HepG2 (cell line): ENCODE results near the gene CEBPA. TPM values are rescaled to one million over a fixed set of nuclear protein-coding genes. Genes with fewer than 3 reads are reported as not detected.

Experiments
- ATAC-seq: fragments of 200-7000 bp; cut with Tn5 transposase; 3 replicates; pipeline ENCODE4 v1.9.1; 2020; ENCODE audit warnings: mild to moderate bottlenecking, moderate library complexity
- BruUV-seq: library from RNA; stranded (reverse); fragments of 400-500 nt; replicated peaks from 2 replicates; lab custom pipeline; 2021; lab: Mats Ljungman, UMichigan
- CTCF ChIA-PET: fragments of 300-600 bp; formaldehyde crosslinking; extraction: SDS; loops from one replicate; lab custom pipeline; 2021; ENCODE audit warnings: low total read pairs, inconsistent platforms, low intra/inter-chr PET ratio; lab: Yijun Ruan, JAX
- POLR2A ChIA-PET: fragments of 350-600 bp; sonication (Branson Sonifier 250); formaldehyde crosslinking; loops from one replicate; lab custom pipeline; 2020; ENCODE audit warnings: antibody characterized with exemption, inconsistent platforms; lab: Yijun Ruan, JAX
- DNase-seq: peaks from one replicate; pipeline ENCODE4 v3.0.0-alpha.2; 2015; ENCODE audit warnings: low spot score
- FAIRE-seq: peaks from 3 replicates; lab custom pipeline; 2011; peaks lifted over from hg19 to GRCh38; lab: Jason Lieb, UNC
- H2AFZ ChIP-seq: one replicate; pipeline ENCODE4 v1.6.1; 2011; ENCODE audit warnings: low read length, inconsistent platforms
- H3K27ac ChIP-seq: fragments of 300-600 bp; 3 replicates; pipeline ENCODE4 v1.8.0; 2011; ENCODE audit warnings: mixed run types, mild to moderate bottlenecking, mixed read lengths, low read length, inconsistent platforms; ENCODE audit not compliant: insufficient read depth; ENCODE audit errors: extremely low read length
- H3K27me3 ChIP-seq, 2 experiments: fragments of 200-600 bp in 1 of 2; 2 replicates in 1 of 2; 3 replicates in 1 of 2; pipeline versions ENCODE4 v1.6.0 to v1.8.0; 2011; ENCODE audit warnings: low read length in 2 of 2, mild to moderate bottlenecking in 2 of 2, moderate library complexity in 2 of 2, inconsistent platforms in 1 of 2; ENCODE audit not compliant: insufficient read depth in 2 of 2, control insufficient read depth in 1 of 2
- H3K36me3 ChIP-seq, 2 experiments: fragments of 200-600 bp in 1 of 2; replicated peaks in 1 of 2; 2 replicates in 1 of 2; 3 replicates in 1 of 2; pipeline versions ENCODE4 v1.5.1 to v1.8.0; 2011; ENCODE audit warnings: low read length in 2 of 2, inconsistent platforms in 1 of 2; ENCODE audit not compliant: insufficient read depth in 2 of 2, control insufficient read depth in 1 of 2
- H3K4me1 ChIP-seq: 2 replicates; pipeline ENCODE4 v1.5.1; 2012; ENCODE audit warnings: low read length, inconsistent platforms; ENCODE audit not compliant: insufficient read depth
- H3K4me2 ChIP-seq: 2 replicates; pipeline ENCODE4 v1.6.0; 2011; ENCODE audit warnings: low read depth, low read length, inconsistent platforms
- H3K4me3 ChIP-seq, 3 experiments: fragments of 200-600 bp in 1 of 3; sonication (generic), shearing (Covaris generic) in 1 of 3; replicated peaks in 1 of 3; 2 replicates each; pipeline ENCODE4 v1.5.1; 2011 to 2016; ENCODE audit warnings: low read length in 3 of 3, inconsistent platforms in 2 of 3, low read depth in 2 of 3, mild to moderate bottlenecking in 2 of 3, control low read depth in 1 of 3, mixed read lengths in 1 of 3; ENCODE audit not compliant: insufficient read depth in 1 of 3
- H3K79me2 ChIP-seq: one replicate; pipeline ENCODE4 v1.6.1; 2011; ENCODE audit warnings: low read length, inconsistent platforms; ENCODE audit not compliant: insufficient read depth
- H3K9ac ChIP-seq: 2 replicates; pipeline ENCODE4 v1.6.0; 2011; ENCODE audit warnings: mild to moderate bottlenecking, low read depth, low read length, inconsistent platforms; ENCODE audit not compliant: insufficient read depth
- H3K9me3 ChIP-seq: 2 replicates; pipeline ENCODE4 v1.5.1; 2012; ENCODE audit warnings: mild to moderate bottlenecking, low read length
- H4K20me1 ChIP-seq: 2 replicates; pipeline ENCODE4 v1.6.0; 2011; ENCODE audit warnings: inconsistent platforms, mild to moderate bottlenecking, low read length, moderate library complexity; ENCODE audit not compliant: insufficient read depth
- ELF1 ChIP-seq: sonication (generic); formaldehyde crosslinking; IDR thresholded peaks from 2 replicates; pipeline ENCODE4 v1.4.0; 2020; ENCODE audit warnings: missing genetic modification reagents
- HES4 ChIP-seq: sonication (generic); formaldehyde crosslinking; IDR thresholded peaks from 2 replicates; pipeline ENCODE4 v1.9.0; 2021; ENCODE audit warnings: mild to moderate bottlenecking, missing genetic modification reagents, borderline replicate concordance
- NFKBIZ ChIP-seq: IDR thresholded peaks from 2 replicates; pipeline ENCODE4 v1.6.1; 2018; ENCODE audit warnings: missing genetic modification reagents, missing compliant biosample characterization
- SP4 ChIP-seq: sonication (generic); formaldehyde crosslinking; IDR thresholded peaks from 2 replicates; pipeline ENCODE4 v1.8.1; 2023; ENCODE audit warnings: mild to moderate bottlenecking, missing genetic modification reagents
- ZMYM3 ChIP-seq: sonication (generic); formaldehyde crosslinking; IDR thresholded peaks from 2 replicates; pipeline ENCODE4 v1.5.1; 2020; ENCODE audit warnings: mild to moderate bottlenecking, missing genetic modification reagents
- ZNF709 ChIP-seq: sonication (generic); formaldehyde crosslinking; IDR thresholded peaks from 2 replicates; pipeline ENCODE4 v1.5.0; 2020; ENCODE audit warnings: mild to moderate bottlenecking, missing genetic modification reagents
- WGBS: methylation state at CpG from one replicate; pipeline ENCODE4 v1.1.6; 2017; ENCODE audit warnings: low lambda C conversion rate; 5-methylcytosine and 5-hydroxymethylcytosine counted together
- in situ Hi-C: cut with HindIII; loops from 2 replicates; pipeline ENCODE4 v1.10.0; 2017; ENCODE audit warnings: low pct_unique_long_range_greater_than_20kb; ENCODE audit not compliant: extremely low pct_ligation_motif_present
- intact Hi-C: fragments of 100-400 bp; cut with micrococcal nuclease; formaldehyde crosslinking; loops from one replicate; pipeline ENCODE4 v1.10.0; 2022; ENCODE audit not compliant: unreplicated experiment
- polyA plus RNA-seq, 8 experiments: library from polyadenylated mRNA; depleted of rRNA in 3 of 8; stranded (reverse) in 7 of 8; unstranded in 1 of 8; fragments of >200 nt; fragmentation: Illumina TruSeq in 4 of 8; extraction: Trizol in 4 of 8; gene quantifications; 2 replicates each; pipeline versions ENCODE4 v1.2.1 to v1.2.3, GENCODE V29; 2011 to 2016; ENCODE audit warnings: low read depth in 4 of 8, missing spikeins in 1 of 8, mixed read lengths in 1 of 8; ENCODE audit not compliant: insufficient read depth in 1 of 8
- total RNA-seq, 5 experiments: library from RNA; depleted of rRNA; stranded (reverse); fragments of >200 nt; fragmentation: Illumina TruSeq; extraction: Trizol; gene quantifications; 2 replicates each; pipeline ENCODE4 v1.2.3, GENCODE V29; 2016; ENCODE audit warnings: low read depth in 1 of 5
- TF ChIP-seq, protein P1 (sequence below): IDR thresholded peaks from 2 replicates; pipeline ENCODE4 v1.6.1; 2016; ENCODE audit warnings: control low read depth
- TF ChIP-seq, protein P2 (sequence below): sonication (generic); formaldehyde crosslinking; IDR thresholded peaks from 2 replicates; pipeline ENCODE4 v1.4.0; 2020; ENCODE audit warnings: missing genetic modification reagents, borderline replicate concordance

Gene CEBPA
- total and polyA plus RNA-seq, 2 of the 13 experiments (the other 11 are each of a cell fraction or from before 2014, with no cell fraction given), result 24.8 to 103 TPM

DNA sequence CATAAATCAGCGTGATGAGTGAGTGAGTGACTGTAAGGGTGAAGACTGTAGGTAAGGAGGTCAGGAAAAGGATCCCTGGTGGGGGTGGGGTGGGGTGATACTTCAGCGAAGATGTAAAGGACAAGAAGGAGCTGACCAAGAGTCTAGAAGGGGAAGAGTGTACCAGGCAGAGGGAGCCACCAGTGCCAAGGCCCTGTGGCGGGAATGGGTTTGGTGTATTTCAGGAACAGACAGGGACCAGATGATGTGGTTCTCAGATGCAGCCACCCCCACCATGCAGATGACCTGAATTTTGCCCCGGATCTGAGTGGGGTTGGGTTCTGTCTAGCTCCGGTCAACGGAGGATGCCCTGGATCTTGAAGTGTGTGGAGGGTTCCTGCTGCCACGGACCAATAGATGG lies 46.6 kb downstream of the CEBPA start:
- TF ChIP-seq SP4 (no peak), ZNF709 (CRISPR knock-in tag) (no peak), NFKBIZ (CRISPR knock-in tag) (no peak), ZMYM3 (CRISPR knock-in tag) (no peak), HES4 (CRISPR knock-in tag) (no peak), ELF1 (no peak)
- TF ChIP-seq, protein P1, sequence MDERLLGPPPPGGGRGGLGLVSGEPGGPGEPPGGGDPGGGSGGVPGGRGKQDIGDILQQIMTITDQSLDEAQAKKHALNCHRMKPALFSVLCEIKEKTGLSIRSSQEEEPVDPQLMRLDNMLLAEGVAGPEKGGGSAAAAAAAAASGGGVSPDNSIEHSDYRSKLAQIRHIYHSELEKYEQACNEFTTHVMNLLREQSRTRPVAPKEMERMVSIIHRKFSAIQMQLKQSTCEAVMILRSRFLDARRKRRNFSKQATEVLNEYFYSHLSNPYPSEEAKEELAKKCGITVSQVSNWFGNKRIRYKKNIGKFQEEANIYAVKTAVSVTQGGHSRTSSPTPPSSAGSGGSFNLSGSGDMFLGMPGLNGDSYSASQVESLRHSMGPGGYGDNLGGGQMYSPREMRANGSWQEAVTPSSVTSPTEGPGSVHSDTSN (CRISPR knock-in tag), result no peak
- TF ChIP-seq, protein P2, sequence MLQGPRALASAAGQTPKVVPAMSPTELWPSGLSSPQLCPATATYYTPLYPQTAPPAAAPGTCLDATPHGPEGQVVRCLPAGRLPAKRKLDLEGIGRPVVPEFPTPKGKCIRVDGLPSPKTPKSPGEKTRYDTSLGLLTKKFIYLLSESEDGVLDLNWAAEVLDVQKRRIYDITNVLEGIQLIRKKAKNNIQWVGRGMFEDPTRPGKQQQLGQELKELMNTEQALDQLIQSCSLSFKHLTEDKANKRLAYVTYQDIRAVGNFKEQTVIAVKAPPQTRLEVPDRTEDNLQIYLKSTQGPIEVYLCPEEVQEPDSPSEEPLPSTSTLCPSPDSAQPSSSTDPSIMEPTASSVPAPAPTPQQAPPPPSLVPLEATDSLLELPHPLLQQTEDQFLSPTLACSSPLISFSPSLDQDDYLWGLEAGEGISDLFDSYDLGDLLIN, result no peak
- TF ChIP-seq, all 625 proteins: peak for 0
- Histone ChIP-seq H3K4me1 (peaks cover 44% of the 10 kb centered on the region), H3K9me3 (peaks cover 5% of the 10 kb centered on the region), H3K79me2 (no peaks in the 10 kb centered on the region), H3K27me3 (peaks cover 9 to 30% of the 10 kb centered on the region in 2 experiments; a peak in 4 of 5 replicates), H3K36me3 (no peaks in the 10 kb centered on the region), H4K20me1 (no peaks in the 10 kb centered on the region), H3K4me2 (no peak overlapping the region), H3K27ac (no peak overlapping the region), H2AFZ (no peak overlapping the region), H3K4me3 (no peak overlapping the region), H3K9ac (no peak overlapping the region)
- intact Hi-C loops, result no loop called here
- in situ Hi-C loops, result no loop called here
- ATAC-seq (no peak), DNase-seq (no peak), FAIRE-seq (no peak)
- ChIA-PET CTCF (no interaction called here), POLR2A (no interaction called here)
- WGBS, result 84% methylated on average over 3 of the region's 7 CpGs
- no TSS peak for BruUV-seq
